ENCODE results near the gene FBLN7. TPM values are rescaled to one million over a fixed set of nuclear protein-coding genes. Genes with fewer than 3 reads are reported as not detected.
A peak's percentile ranks its signal among the peaks of the same experiment; 100 is the strongest.

Gene FBLN7
- total RNA-seq, 1 donor from 2014 or later: 1.0 TPM

GRCh38 chr2:112154246-112155117, 16.3 kb downstream of the FBLN7 start:
- DNase-seq (ENCODE audit: low spot score): peak; percentile 39
- Mint-ChIP-seq H3K4me1 (ENCODE audit: low read depth) (peaks cover 19% of the 10 kb centered on the region), H3K27me3 (ENCODE audit: low read depth) (no peaks in the 10 kb centered on the region), H3K4me3 (ENCODE audit: unreplicated experiment) (no peak overlapping the region), H3K36me3 (ENCODE audit: low read depth) (no peaks in the 10 kb centered on the region), H3K9me3 (ENCODE audit: low read depth) (no peaks in the 10 kb centered on the region), H3K27ac (ENCODE audit: unreplicated experiment) (no peak overlapping the region)
- TF ChIP-seq CTCF (IDR thresholded peaks at IDR 0.05): no peak

- Mint-ChIP-seq H3K36me3 (ENCODE audit: low read depth) (no peaks in the 10 kb centered on the region), H3K27ac (ENCODE audit: unreplicated experiment) (no peak overlapping the region), H3K4me1 (ENCODE audit: low read depth) (peaks cover 9% of the 10 kb centered on the region), H3K27me3 (ENCODE audit: low read depth) (no peaks in the 10 kb centered on the region), H3K9me3 (ENCODE audit: low read depth) (no peaks in the 10 kb centered on the region), H3K4me3 (ENCODE audit: unreplicated experiment) (no peak overlapping the region)
- no peak for TF ChIP-seq CTCF (IDR thresholded peaks at IDR 0.05)
- DNase-seq (ENCODE audit: low spot score): no peak
Observed at GRCh38 chr2:112155331-112156151, 17.4 kb downstream of the FBLN7 start.

- no peak overlapping the region for H3K27ac Mint-ChIP-seq (ENCODE audit: unreplicated experiment)
- peaks cover 1% of the 10 kb centered on the region for H3K4me1 Mint-ChIP-seq (ENCODE audit: low read depth)
- H3K4me3 Mint-ChIP-seq (ENCODE audit: unreplicated experiment): no peak overlapping the region
- no peaks in the 10 kb centered on the region for H3K9me3 Mint-ChIP-seq (ENCODE audit: low read depth)
- H3K36me3 Mint-ChIP-seq (ENCODE audit: low read depth): no peaks in the 10 kb centered on the region
- no peak for TF ChIP-seq CTCF (IDR thresholded peaks at IDR 0.05)
- DNase-seq (ENCODE audit: low spot score): no peak
- no peaks in the 10 kb centered on the region for H3K27me3 Mint-ChIP-seq (ENCODE audit: low read depth)
Observed at GRCh38 chr2:112156152-112156986, 18.2 kb downstream of the FBLN7 start.

- H3K9me3 Mint-ChIP-seq (ENCODE audit: low read depth): no peaks in the 10 kb centered on the region
- no peaks in the 10 kb centered on the region for H3K4me1 Mint-ChIP-seq (ENCODE audit: low read depth)
- no peaks in the 10 kb centered on the region for H3K27me3 Mint-ChIP-seq (ENCODE audit: low read depth)
- H3K27ac Mint-ChIP-seq (ENCODE audit: unreplicated experiment): no peak overlapping the region
- no peaks in the 10 kb centered on the region for H3K36me3 Mint-ChIP-seq (ENCODE audit: low read depth)
- no peak for TF ChIP-seq CTCF (IDR thresholded peaks at IDR 0.05)
- H3K4me3 Mint-ChIP-seq (ENCODE audit: unreplicated experiment): no peak overlapping the region
- no peak for DNase-seq (ENCODE audit: low spot score)
Observed at GRCh38 chr2:112157472-112157871, 19.3 kb downstream of the FBLN7 start.
